ENCODE measurements around the gene PDHA1. TPM values are rescaled to one million over a fixed set of nuclear protein-coding genes. Genes with fewer than 3 reads are reported as not detected.

PDHA1 gene
- total and polyA plus RNA-seq, 2 of the 8 experiments (the other 6 are each of a cell fraction or from before 2014, with no cell fraction given), result 128 to 225 TPM

- Histone ChIP-seq H4K91ac (replicated peaks; ENCODE audit: insufficient read length, low read length) (no peak overlapping the region), H2BK120ac (replicated peaks; ENCODE audit: low read depth, low read length) (no peak overlapping the region), H3K36me3 (ENCODE audit: control insufficient read depth in 2 of 4, insufficient read depth in 4 of 4, low read length in 3 of 4) (no peaks in the 10 kb centered on the region), H3K4ac (replicated peaks; ENCODE audit: insufficient read length, low read depth, low read length) (no peak overlapping the region), H3K56ac (replicated peaks; ENCODE audit: insufficient read length, low read depth, low read length) (no peak overlapping the region), H3K27me3 (replicated peaks in 1 of 4; ENCODE audit: control insufficient read depth in 3 of 4, extremely low read depth in 1 of 4, insufficient read depth in 3 of 4, low read length in 3 of 4) (no peaks in the 10 kb centered on the region), H3K14ac (ENCODE audit: insufficient read length) (no peak overlapping the region), H3K23me2 (ENCODE audit: low read depth, low read length) (no peaks in the 10 kb centered on the region), H4K5ac (ENCODE audit: insufficient read length, low read depth, low read length) (no peak overlapping the region), H3K4me3 (ENCODE audit: extremely low read depth in 1 of 4, insufficient read depth in 2 of 4, low read depth in 3 of 4, low read length in 4 of 4) (no peak overlapping the region), H3K18ac (ENCODE audit: extremely low read depth, low read length) (no peak overlapping the region), H3K9ac (replicated peaks in 1 of 4; ENCODE audit: extremely low read depth in 1 of 4, low read depth in 3 of 4, low read length in 3 of 4) (no peak overlapping the region), H2BK12ac (ENCODE audit: low read depth, low read length) (no peak overlapping the region), H4K8ac (ENCODE audit: extremely low read depth, insufficient read depth, low read length) (no peak overlapping the region), H3K79me2 (ENCODE audit: control insufficient read depth in 1 of 2, insufficient read depth in 2 of 2, low read length in 2 of 2) (no peaks in the 10 kb centered on the region), H3K27ac (ENCODE audit: low read depth, low read length) (no peak overlapping the region), H4K20me1 (replicated peaks in 1 of 2; ENCODE audit: control insufficient read depth in 1 of 2, insufficient read depth in 2 of 2, low read length in 2 of 2) (no peaks in the 10 kb centered on the region), H2BK20ac (ENCODE audit: low read length) (no peak overlapping the region), H2BK5ac (ENCODE audit: low read depth, low read length) (no peak overlapping the region), H3K79me1 (ENCODE audit: low read depth, low read length) (no peaks in the 10 kb centered on the region), H3K4me1 (replicated peaks in 1 of 4; ENCODE audit: control insufficient read depth in 3 of 4, insufficient read depth in 4 of 4, low read length in 3 of 4) (no peaks in the 10 kb centered on the region), H3K4me2 (ENCODE audit: insufficient read depth in 1 of 2, low read depth in 2 of 2, low read length in 2 of 2) (no peak overlapping the region), H2AFZ (ENCODE audit: low read length) (no peak overlapping the region), H2BK15ac (ENCODE audit: low read length) (no peak overlapping the region), H3K23ac (ENCODE audit: insufficient read length) (no peak overlapping the region), H3K9me3 (ENCODE audit: insufficient read depth in 2 of 2, low read depth in 1 of 2, low read length in 1 of 2) (no peaks in the 10 kb centered on the region), H2AK5ac (ENCODE audit: low read depth, low read length) (no peak overlapping the region)
- DNase-seq (ENCODE audit: low read depth in 1 of 2, low spot score in 2 of 2) (no peak), FAIRE-seq (no peak)
- WGBS, 2 experiments (ENCODE audit: extremely low coverage in 1 of 2, insufficient coverage in 1 of 2, insufficient read length in 1 of 2, insufficient replicate concordance in 2 of 2, low coverage in 1 of 2, low lambda C conversion rate in 2 of 2, missing lambda C conversion rate in 1 of 2), result 100% methylated on average over 2 of the region's 2 CpGs; no CpG with 5 or more reads in 1 of the 2 experiments
- CTCF ChIA-PET (ENCODE audit: partially characterized antibody), result interaction anchor here (1.1 to 1.7 kb wide), 3 partner anchors 9 to 309 kb away, joined by 3 to 5 read pairs (median 4); no protein-coding TSS in a partner anchor
- POLR2A ChIA-PET (ENCODE audit: partially characterized antibody), result no interaction called here
Observed at GRCh38 chrX:19326567-19326966, 17.2 kb upstream of the PDHA1 start.

Measured in H1 (cell line).